GM18858 (cell line): ENCODE measurements around the gene ACP4.

Experiments
- ATAC-seq: cut with Tn5 transposase; IDR thresholded peaks from one replicate; pipeline ENCODE4 v1.9.1; 2021; ENCODE audit not compliant: unreplicated experiment

The ACP4 gene

GRCh38 chr19:50820549-50821247 is 30.5 kb downstream of the ACP4 start:
- ATAC-seq: no peak

GRCh38 chr19:50821248-50821612 is 31.0 kb downstream of the ACP4 start:
- no peak for ATAC-seq

GRCh38 chr19:50821622-50822021 is 31.4 kb downstream of the ACP4 start:
- no peak for ATAC-seq

GRCh38 chr19:50822661-50823208 is 32.5 kb downstream of the ACP4 start:
- ATAC-seq: no peak

- ATAC-seq: no peak
These were observed 33.3 kb downstream of the ACP4 start, which contains the start of gene KLK1 for GRCh38 chr19:50823389-50824042. Gene KLK1 (minus strand): TSS chr19:50823787. CDS start chr19:50823748, 39 bp downstream.

DNA sequence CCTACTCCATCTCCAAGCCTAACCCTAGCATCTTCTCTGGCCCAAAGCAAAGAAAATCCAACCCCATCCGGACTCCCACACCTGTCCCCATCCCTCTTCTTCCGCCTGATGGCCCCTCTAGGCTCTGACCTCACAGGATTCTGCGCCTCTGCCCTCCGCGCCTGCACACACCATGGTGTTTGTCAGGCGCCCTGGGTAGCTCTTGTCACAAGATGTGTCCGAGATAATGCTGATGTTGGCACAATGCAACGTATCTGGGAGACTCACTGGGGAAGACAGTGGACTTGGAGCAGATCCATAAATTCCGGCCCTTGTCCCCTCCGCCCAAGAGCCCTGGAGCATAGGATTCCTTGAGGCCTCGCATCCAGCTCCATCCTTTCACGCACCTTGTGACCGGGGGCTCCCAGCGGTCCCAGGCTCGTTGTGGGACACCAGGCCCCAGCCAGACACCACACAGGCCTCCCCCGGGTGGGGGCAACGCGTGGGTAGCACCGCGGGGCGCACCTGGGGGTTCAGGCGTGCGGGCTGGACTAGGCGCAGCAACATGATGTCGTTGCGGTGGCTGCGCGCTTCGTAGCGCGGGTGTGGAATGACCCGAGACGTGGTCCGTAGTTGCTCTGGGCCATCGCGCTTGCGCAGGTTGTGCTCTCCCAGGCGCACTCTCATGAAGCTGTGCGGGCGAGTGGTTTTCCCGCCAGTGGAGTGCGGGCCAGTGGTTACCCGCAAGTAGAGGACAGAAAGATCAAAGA is 36.5 kb downstream of the ACP4 start:
- no peak for ATAC-seq

DNA sequence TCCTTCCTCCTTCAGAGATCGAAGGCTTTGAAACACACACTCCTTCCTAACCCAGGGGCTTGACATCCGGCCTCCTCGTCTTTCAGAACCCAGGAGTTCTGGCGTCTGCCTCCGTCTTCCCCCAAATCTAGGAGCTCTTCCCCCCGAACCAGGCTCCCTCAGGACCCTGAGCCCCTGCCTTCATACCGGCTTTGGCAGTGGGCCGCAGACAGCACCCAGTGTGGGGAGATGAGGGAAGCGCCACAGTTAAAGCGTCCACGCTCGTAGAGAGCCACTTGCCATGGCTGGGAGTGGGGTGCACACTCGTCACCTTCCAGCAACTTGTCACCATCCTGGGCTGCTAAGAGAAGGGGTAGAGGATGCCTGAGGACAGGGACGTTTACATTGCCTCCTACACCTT is 37.3 kb downstream of the ACP4 start:
- no peak for ATAC-seq

DNA sequence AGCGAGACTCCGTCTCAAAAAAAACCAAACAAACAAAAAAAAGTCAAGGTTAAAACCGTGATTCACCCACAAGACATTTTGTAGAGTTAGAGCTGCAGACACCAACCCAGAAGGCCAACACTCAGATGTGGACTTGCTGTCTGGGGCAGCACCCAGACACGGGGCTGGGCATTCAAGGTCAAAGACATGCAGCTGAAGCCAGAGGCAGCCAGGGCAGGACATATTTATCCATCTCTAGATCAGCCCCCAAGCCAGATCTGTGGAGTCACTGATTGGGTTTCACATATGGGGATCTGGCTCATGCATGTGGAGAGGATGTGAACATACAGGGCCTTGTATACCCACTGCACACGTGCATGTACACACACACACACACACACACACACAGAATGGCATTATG is 39.6 kb downstream of the ACP4 start:
- ATAC-seq: no peak

GRCh38 chr19:50830266-50831025 is 40.2 kb downstream of the ACP4 start:
- no peak for ATAC-seq

- no peak for ATAC-seq
These were observed 40.8 kb downstream of the ACP4 start for GRCh38 chr19:50831026-50831396.

DNA sequence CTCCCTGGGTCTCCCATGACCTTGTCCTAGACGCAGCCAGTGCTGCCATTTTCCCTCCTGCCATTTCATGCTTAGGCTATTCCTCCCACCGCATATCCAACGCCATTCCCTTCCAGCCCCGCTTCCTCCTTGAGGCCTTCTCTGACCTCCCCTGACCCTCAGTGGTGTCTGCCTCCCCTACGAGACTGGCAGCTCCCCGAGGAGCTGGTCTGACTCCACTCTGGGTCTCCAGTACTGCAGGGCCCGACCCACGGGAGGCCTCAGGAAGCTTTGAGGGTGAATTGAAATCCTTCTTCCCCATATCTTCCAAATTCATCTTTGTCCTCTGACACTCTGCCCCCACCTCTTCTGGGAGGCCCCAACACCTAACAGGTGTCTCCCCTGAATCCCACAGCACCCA is 42.5 kb downstream of the ACP4 start:
- ATAC-seq: no peak

GRCh38 chr19:50833117-50833801 is 43.0 kb downstream of the ACP4 start, which contains the start of gene KLK15:
Gene KLK15 (minus strand): TSS chr19:50833574. CDS start chr19:50831492, 2,082 bp downstream.
- no peak for ATAC-seq

DNA sequence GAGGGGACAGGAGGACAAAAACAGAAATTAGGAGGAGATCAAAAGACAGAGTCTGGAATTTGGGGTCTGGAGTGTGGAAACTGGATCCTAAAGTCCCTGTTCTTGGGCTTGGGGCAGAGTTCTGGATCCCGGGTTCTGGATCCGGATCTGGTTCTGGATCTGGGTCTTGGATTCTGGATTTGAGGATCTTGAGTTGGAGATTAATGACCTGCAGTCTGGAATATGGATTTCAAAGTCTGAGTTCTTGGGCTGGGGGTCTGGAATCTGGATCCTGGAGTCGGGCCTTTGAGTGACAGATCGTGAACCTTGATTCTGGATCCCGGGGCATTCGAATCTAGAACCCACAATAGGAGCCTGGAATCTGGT is 43.6 kb downstream of the ACP4 start:
- ATAC-seq: no peak

DNA sequence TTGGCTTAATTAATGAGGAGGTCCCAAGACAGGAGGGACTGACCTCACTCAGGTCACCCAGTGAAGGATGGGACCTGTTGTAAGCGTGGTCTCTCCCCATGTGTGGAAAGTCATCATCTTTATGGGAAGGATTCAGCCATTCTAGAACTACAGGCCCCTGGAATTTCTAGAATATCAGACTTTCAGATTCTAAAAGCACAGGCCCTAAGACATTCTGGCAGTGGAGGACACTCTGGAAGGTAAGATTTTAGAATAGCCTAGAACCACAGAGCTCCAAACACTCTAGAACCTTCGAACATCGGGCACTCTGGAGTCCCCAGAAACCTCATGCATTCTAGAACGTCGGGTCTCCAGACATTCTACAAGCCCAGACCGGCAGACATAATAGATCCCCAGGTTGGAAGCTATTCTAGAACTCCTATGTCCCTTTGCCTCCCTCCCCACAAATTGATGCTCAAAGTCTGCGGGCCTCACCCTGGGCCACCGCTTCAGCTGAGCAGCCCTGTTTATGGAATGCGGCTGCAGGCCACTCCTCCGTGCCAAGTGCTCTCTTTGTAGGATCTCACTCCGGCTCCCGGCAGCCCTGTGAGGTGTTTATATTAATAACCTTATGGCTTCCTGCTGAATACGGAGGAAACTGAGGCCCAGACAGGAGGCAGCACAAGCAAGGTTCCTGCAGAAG is 45.0 kb downstream of the ACP4 start:
- ATAC-seq: no peak

DNA sequence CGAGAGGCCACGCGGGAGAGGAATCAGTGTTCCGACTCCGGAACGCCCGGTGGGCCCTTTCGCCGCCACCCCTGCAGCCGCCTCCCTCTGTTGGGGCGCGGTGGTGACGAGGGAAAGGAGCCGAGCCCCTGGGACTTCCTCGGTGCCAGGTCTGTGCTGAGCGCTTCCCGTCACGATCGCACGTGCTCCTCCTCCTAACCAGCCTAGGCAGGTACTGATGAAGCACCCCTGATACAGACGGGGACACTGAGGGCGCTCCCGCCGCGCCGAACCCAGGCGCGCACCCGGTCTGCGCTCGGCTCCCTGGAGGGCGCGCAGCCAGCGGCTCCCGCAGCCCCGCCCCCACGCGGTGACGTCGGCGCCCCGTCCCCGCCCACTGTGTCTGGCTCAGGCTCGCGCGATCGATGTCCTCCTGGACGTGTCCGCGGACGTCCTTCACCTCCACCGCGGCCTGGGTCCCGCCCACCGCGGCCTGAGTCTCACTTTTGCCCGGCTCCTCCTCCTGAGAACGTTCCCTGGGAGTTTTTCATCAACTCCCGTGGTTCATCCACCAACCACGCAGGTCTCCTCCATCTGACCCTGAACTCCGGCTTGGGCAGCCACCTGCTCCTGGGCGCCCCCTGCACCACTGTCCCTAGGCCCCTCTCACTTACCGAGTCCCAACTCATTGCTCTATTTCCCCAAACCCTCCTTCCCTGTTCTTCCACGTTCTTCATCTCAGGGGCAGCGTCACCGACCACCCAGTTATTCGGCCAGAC is 45.7 kb downstream of the ACP4 start:
- no peak for ATAC-seq

- no peak for ATAC-seq
These were observed 46.5 kb downstream of the ACP4 start for GRCh38 chr19:50836543-50837195.

DNA sequence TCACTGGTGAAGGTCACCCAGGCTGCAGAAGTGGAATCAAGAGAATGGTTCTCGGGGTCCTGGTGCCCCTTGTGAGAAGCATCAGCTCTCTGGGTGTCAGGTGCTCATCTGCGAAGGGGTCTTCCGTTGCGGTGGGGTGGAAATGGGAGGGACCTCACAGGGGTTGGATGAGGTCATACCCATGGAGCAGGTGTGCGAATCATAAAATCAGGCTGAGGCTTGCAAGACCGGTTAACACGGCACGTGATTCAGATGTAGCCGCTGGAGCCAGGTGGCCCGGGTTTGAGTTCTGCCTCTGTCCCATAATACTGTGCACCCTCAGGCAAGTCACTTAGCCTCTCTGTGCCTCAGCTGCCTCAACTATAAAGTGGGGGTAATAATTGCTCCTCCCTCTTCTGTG is 47.1 kb downstream of the ACP4 start:
- no peak for ATAC-seq

DNA sequence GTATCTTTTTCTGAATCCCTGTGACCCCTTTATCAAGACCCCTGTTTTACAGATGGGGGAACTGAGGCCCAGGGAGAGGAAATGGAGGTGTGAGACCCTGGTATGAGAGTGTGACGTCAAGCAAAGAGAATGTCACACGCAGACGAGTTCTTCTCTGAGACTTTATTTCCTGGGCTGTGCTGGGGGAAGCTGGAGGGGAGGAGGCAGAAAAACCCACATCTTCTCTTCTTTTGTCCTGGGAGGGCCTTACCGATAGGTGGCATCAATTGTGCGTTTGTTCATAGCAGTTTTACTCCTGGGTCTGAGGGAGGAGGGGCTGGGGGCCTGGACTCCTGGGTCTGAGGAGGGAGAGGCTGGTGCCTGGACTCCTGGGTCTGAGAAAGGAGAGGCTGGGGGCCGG is 48.0 kb downstream of the ACP4 start:
- no peak for ATAC-seq
